Body of pancreas (tissue), 4 donors: ENCODE data around the gene DNAJB12.

Experiments used
- CTCF ChIP-seq, 7 experiments: fragments of 450-650 bp in 4 of 7; fragments of 200-600 bp in 3 of 7; sonication (generic) in 3 of 7; IDR thresholded peaks; one replicate each; pipeline ENCODE4 v1.5.1; 2016 to 2019; ENCODE audit warnings: antibody characterized with exemption in 7 of 7
- POLR2A ChIP-seq, 3 donors: fragments of 450-650 bp; IDR thresholded peaks; one replicate each; pipeline ENCODE4 v1.6.1; 2016; ENCODE audit warnings: antibody characterized with exemption in 3 of 3, mild to moderate bottlenecking in 2 of 3

GRCh38 chr10:72388062-72388461 lies 33.3 kb upstream of the DNAJB12 start:
- TF ChIP-seq CTCF (IDR thresholded peaks at IDR 0.05) (no peak), POLR2A (IDR thresholded peaks at IDR 0.05) (no peak)
